GM18951 (cell line): Measurements from ENCODE around the gene ERC2.

Source experiments
- POLR2A ChIP-seq: IDR thresholded peaks from 4 replicates; pipeline ENCODE4 v1.6.1; 2011; ENCODE audit warnings: mild to moderate bottlenecking; ENCODE audit not compliant: insufficient read length, insufficient read depth; ENCODE audit errors: extremely low read depth
- in situ Hi-C: fragments of 300-500 bp; cut with MboI; formaldehyde crosslinking; loops from one replicate; pipeline ENCODE4 v1.12.0; 2022; ENCODE audit warnings: low sequenced_read_pairs, mixed read lengths, inconsistent platforms; ENCODE audit not compliant: unreplicated experiment

ERC2 gene

DNA sequence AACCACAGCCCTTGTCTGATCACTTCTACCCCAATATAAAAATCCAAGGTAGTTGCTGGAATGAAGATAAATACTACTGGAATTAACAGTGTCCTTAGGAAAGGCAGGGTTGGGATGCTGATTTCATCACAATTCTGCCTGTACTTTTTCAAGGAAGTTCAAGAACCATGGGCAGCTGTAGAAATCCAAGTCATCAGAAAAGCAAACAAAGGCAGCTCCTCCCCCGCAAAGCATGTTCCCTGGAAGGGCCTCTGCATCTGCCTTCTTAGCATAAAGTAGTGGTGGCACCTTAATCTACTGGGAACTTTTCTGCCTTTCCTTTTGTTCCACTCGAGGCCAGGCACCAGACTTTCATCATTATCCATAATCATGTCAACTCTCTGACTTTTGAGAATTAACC is 54.4 kb downstream of the ERC2 start:
- no peak for TF ChIP-seq POLR2A
- in situ Hi-C loops = no loop called here

DNA sequence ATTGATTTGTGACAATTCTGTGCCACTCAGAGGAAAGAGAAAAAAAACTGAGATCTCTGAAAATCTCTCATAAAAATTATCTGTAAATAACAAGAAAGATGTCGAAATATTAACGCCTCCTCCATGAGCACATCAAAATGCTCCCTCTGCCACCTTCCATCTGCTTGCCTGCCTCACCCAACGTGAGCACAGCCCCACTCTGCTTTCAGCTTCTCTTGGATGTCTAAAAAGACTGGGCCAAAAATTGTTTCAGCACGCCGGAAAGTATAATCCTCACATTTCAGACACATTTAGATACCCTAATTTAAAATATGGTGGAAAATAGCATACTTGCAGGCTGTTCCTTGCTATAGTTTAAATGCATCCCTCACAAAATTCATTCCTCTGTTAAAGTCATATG is 57.1 kb downstream of the ERC2 start:
- no peak for TF ChIP-seq POLR2A
- in situ Hi-C loops = no loop called here

DNA sequence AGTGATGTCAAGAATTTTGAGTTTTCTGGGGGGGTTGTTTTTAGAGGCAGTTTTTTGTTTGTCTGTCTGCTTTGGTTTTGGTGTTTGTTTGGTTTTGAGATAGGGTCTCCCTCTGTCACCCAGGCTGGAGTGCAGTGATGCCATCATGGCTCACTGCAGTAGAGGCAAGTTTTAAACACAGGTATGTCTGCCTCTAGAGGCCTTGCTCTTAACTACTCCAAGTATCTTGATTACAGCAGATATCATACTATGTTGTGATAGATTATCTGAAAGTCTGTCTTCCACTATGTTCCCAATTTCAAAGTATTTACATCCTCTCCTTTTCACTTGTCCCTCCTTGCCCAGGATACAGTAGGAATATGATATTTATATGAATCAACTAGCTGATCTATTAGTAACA is 57.7 kb downstream of the ERC2 start:
- no peak for TF ChIP-seq POLR2A
- in situ Hi-C loops = no loop called here

DNA sequence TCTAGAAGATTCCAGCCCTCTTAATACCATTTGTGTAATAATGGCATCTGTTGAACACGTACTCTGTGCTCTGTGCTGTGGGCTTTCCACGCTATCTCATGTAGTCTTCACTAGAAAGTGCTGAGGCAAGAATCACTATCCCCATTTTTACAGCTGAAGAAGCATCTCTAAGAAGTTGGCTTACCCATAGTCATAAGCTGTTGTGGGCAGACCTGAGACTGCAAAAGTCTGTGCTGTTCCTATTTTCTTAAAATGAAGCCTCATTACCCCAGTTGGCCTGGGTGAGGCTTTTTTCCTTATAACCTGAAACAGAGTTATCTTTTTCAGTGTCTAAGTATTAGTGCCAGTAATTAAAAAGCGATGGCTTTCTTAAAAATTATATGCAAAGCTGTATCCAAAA is 58.5 kb downstream of the ERC2 start:
- no peak for TF ChIP-seq POLR2A

DNA sequence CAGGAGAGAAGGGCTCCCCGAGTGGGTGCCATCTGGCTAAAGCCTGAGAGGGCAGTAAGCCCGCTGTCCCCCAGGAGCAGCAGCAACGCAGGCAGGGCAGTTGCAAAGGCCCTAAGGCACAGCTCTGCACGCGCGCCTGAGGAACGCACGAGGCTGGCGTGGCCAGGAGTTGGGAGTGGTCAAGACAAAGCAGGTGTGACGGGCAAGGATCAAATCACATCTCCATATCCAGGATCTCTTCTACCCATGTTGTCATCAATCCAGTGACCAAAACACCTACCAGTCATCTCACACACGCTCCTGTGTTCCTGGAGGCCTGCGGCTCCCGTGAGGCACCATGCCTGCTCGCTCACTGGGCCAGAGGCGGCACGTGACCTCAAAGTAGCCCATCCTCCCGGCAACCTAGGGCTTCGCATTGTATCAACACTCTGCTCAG is 59.5 kb downstream of the ERC2 start:
- in situ Hi-C loops = no loop called here

More for the DNA sequence above, 58.5 kb downstream of the ERC2 start:
- in situ Hi-C loops = no loop called here

GRCh38 chr3:56406826-56407515 is 61.3 kb downstream of the ERC2 start:
- in situ Hi-C loops = no loop called here
- no peak for TF ChIP-seq POLR2A

More for the DNA sequence above, 59.5 kb downstream of the ERC2 start:
- TF ChIP-seq POLR2A = no peak

DNA sequence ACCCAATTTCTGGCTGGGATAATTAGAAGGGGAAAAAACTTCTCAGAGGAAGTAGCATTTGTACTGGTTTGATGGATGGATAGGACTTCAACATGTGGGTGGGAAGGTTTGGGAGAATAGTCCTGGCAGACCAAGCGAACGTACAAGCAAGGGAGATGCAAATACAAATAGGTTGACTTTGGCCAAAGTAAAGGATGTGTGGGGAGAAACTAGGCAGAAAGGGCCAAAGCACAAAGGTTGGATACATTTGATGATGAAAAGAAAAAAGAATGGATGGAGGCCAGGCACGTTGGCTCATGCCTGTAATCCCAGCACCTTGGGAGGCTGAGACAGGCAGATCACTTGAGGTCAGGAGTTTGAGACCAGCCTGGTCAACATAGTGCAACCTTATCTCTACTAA is 63.4 kb downstream of the ERC2 start:
- in situ Hi-C loops = no loop called here
- no peak for TF ChIP-seq POLR2A

- no peak for TF ChIP-seq POLR2A
- in situ Hi-C loops = no loop called here
Observed at GRCh38 chr3:56398659-56399058, 69.6 kb downstream of the ERC2 start.

GRCh38 chr3:56397798-56398197 is 70.5 kb downstream of the ERC2 start:
- in situ Hi-C loops = no loop called here
- no peak for TF ChIP-seq POLR2A

GRCh38 chr3:56389183-56389830 is 79.0 kb downstream of the ERC2 start:
- no peak for TF ChIP-seq POLR2A
- in situ Hi-C loops = no loop called here

DNA sequence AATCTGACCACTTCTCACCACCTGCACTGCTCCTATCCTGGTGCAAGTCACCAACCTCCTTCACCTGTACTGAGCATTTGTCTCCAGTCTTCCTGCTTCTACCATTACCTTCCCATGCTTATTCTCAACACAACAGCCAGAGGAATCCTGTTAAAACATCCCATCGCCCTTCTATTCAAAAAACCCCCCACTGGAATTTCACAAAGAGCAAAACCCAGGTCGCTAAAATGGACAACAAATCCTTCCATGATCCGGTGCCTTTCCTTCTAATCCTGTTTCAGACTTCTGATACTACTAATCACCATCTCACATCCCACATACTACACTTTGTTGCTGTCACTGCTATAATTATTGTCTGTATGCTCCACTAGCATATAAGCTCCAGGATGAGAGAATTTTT is 85.2 kb downstream of the ERC2 start:
- no peak for TF ChIP-seq POLR2A
- in situ Hi-C loops = no loop called here

DNA sequence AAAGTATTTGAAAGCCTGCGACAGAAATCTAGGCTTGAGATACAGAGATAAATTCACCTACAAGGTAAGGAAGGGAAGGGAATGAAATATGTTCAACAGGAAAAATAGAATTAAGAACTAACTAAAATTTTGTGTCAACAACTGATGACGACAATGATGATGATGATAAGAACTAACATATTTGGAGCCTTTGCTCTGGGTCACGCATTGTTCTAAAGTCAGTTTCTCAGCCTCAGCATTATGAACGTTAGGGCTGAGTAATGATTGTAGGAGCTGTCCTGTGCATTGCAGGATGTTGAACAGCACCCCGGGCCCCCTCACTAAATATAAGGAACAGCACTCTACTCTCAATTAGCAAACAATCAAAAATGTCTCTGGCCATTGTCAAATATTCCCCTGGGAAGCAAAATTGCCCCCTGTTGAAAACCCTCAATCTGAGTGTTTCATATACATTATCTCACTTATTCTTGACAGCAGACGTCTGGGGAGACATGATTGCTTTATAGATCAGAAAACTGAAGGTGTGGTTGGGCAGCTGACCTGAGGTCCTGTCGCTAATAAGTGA is 88.5 kb downstream of the ERC2 start:
- no peak for TF ChIP-seq POLR2A
- in situ Hi-C loops = no loop called here

DNA sequence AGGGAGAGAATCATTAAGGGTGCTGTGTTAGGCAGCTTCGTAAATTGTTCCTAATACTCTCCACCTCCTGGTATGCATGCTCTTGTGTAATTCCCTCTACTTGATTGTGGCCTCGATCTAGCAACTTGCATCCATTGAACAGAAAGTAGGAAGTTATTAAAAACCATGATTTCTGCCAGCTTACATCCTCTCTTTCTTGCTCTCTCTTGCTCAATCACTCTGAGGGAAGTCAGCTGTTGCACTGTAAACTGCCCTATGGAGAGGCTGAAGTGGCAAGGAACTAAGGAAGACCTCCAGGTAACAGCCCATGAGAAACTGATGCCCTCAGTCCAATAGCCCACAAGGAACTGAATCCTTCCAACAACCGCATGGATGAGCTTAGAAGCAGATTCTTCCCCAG is 92.6 kb downstream of the ERC2 start:
- in situ Hi-C loops = no loop called here

DNA sequence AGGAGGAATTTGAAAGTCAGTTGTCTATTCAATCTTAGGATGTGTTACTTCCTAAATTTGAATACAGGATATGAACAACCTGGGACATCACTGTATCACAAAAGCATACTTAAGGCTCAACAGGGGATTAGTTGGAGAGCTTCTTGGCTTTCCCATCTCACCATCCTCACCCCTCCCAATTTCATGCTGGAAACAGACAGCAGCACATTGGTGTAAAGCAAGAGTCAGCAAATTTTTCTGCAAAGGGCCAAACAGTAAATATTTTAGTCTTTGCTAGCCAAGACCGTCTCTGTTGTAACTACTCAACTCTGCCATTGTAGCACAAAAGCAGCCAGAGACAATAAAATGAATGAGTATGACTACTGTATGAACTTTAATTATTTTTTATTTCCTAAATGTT is 94.9 kb downstream of the ERC2 start:
- in situ Hi-C loops = no loop called here
- TF ChIP-seq POLR2A = no peak

More for the DNA sequence above, 92.6 kb downstream of the ERC2 start:
- TF ChIP-seq POLR2A = no peak
